Gastrocnemius medialis (tissue), 4 donors: ENCODE measurements around the gene USH2A. TPM values are rescaled to one million over a fixed set of nuclear protein-coding genes. Genes with fewer than 3 reads are reported as not detected.

Experiments
- ATAC-seq, 2 donors: fragments of 150-250 bp; one replicate each; pipeline ENCODE4 v1.9.1; 2016
- DNase-seq, 2 donors: peaks; one replicate each; pipeline ENCODE4 v3.0.0-alpha.2; 2019
- H3K27ac ChIP-seq, 4 donors: fragments of 200-600 bp; sonication (generic); 1 replicate in 1 of 4; 2 replicates in 3 of 4; pipeline ENCODE4 v1.5.1; 2016 to 2018; ENCODE audit warnings: mild to moderate bottlenecking in 2 of 4, moderate library complexity in 1 of 4
- H3K27me3 ChIP-seq, 3 donors: fragments of 200-600 bp; sonication (generic) in 2 of 3; 1 replicate in 1 of 3; 2 replicates in 2 of 3; pipeline versions ENCODE4 v1.5.1 to v1.6.0; 2016 to 2019; ENCODE audit warnings: mild to moderate bottlenecking in 1 of 3, moderate library complexity in 1 of 3
- H3K36me3 ChIP-seq, 2 donors: fragments of 200-600 bp; sonication (generic) in 1 of 2; one replicate each; pipeline ENCODE4 v1.5.1; 2017 to 2018
- H3K4me1 ChIP-seq, 2 donors: fragments of 200-600 bp; sonication (generic) in 1 of 2; one replicate each; pipeline ENCODE4 v1.5.1; 2016 to 2017; ENCODE audit warnings: mild to moderate bottlenecking in 2 of 2
- H3K4me3 ChIP-seq, 4 donors: fragments of 200-600 bp; sonication (generic) in 3 of 4; 1 replicate in 1 of 4; 2 replicates in 3 of 4; pipeline ENCODE4 v1.5.1; 2016 to 2019; ENCODE audit warnings: mild to moderate bottlenecking in 2 of 4
- H3K9me3 ChIP-seq, 3 donors: fragments of 200-600 bp; sonication (generic) in 2 of 3; 1 replicate in 1 of 3; 2 replicates in 2 of 3; pipeline ENCODE4 v1.5.1; 2016 to 2019
- CTCF ChIP-seq, 5 experiments: fragments of 450-650 bp in 3 of 5; fragments of 200-600 bp in 2 of 5; sonication (generic) in 2 of 5; IDR thresholded peaks in 4 of 5; conservative IDR thresholded peaks in 1 of 5; 1 replicate in 4 of 5; 2 replicates in 1 of 5; pipeline ENCODE4 v1.5.1; 2016 to 2019; ENCODE audit warnings: antibody characterized with exemption in 5 of 5, mild to moderate bottlenecking in 3 of 5, moderate library complexity in 3 of 5
- POLR2A ChIP-seq, 2 donors: fragments of 450-650 bp; IDR thresholded peaks; one replicate each; pipeline ENCODE4 v1.6.1; 2017; ENCODE audit warnings: antibody characterized with exemption in 2 of 2, mild to moderate bottlenecking in 2 of 2, moderate library complexity in 2 of 2
- in situ Hi-C, 4 donors: fragments of 200-750 bp; cut with MboI; loops; one replicate each; pipeline versions ENCODE4 v1.15.0 to v1.8.0; 2017; ENCODE audit warnings: low sequenced_read_pairs in 4 of 4
- intact Hi-C: fragments of 100-400 bp; cut with DNase I; formaldehyde crosslinking; loops from one replicate; pipeline ENCODE4 v1.15.1; 2023; ENCODE audit warnings: low total_unique reads
- total RNA-seq, 4 donors: library from RNA; depleted of rRNA; stranded (reverse); fragments of >200 nt; gene quantifications; one replicate each; pipeline versions ENCODE4 v1.1.0 to v1.2.3, GENCODE V29; 2016

Gene USH2A
- total RNA-seq, 4 donors from 2014 or later = 0.02 TPM; not detected in 3

- Histone ChIP-seq H3K27ac (no peak overlapping the region), H3K9me3 (no peaks in the 10 kb centered on the region), H3K36me3 (no peaks in the 10 kb centered on the region), H3K27me3 (no peaks in the 10 kb centered on the region), H3K4me1 (no peaks in the 10 kb centered on the region), H3K4me3 (no peak overlapping the region)
- ATAC-seq (no peak), DNase-seq (no peak)
- TF ChIP-seq POLR2A (IDR thresholded peaks at IDR 0.05) = no peak
- TF ChIP-seq CTCF (IDR thresholded peaks at IDR 0.05 in 4 of 5, conservative IDR thresholded peaks at IDR 0.05 in 1 of 5) = no peak
- in situ Hi-C loops = no loop called here
- intact Hi-C loops = no loop called here
Measured at GRCh38 chr1:215971793-215972441, 451.3 kb downstream of the USH2A start.

- Histone ChIP-seq H3K4me3 (no peak overlapping the region), H3K9me3 (no peaks in the 10 kb centered on the region), H3K4me1 (no peaks in the 10 kb centered on the region), H3K27ac (no peak overlapping the region), H3K36me3 (no peaks in the 10 kb centered on the region), H3K27me3 (no peaks in the 10 kb centered on the region)
- no peak for DNase-seq
- in situ Hi-C loops = no loop called here
- intact Hi-C loops = no loop called here
- no peak for TF ChIP-seq CTCF (IDR thresholded peaks at IDR 0.05 in 4 of 5, conservative IDR thresholded peaks at IDR 0.05 in 1 of 5)
- no peak for TF ChIP-seq POLR2A (IDR thresholded peaks at IDR 0.05)
- ATAC-seq = no peak
Measured at GRCh38 chr1:215970406-215970805, 452.8 kb downstream of the USH2A start.

- intact Hi-C loops = no loop called here
- Histone ChIP-seq H3K36me3 (no peaks in the 10 kb centered on the region), H3K4me3 (no peak overlapping the region), H3K27me3 (no peaks in the 10 kb centered on the region), H3K9me3 (no peaks in the 10 kb centered on the region), H3K4me1 (no peaks in the 10 kb centered on the region), H3K27ac (no peak overlapping the region)
- in situ Hi-C loops = no loop called here
- ATAC-seq (no peak), DNase-seq (no peak)
- no peak for TF ChIP-seq POLR2A (IDR thresholded peaks at IDR 0.05)
- TF ChIP-seq CTCF (IDR thresholded peaks at IDR 0.05 in 4 of 5, conservative IDR thresholded peaks at IDR 0.05 in 1 of 5) = no peak
Measured at GRCh38 chr1:215963621-215964020, 459.6 kb downstream of the USH2A start.

DNA sequence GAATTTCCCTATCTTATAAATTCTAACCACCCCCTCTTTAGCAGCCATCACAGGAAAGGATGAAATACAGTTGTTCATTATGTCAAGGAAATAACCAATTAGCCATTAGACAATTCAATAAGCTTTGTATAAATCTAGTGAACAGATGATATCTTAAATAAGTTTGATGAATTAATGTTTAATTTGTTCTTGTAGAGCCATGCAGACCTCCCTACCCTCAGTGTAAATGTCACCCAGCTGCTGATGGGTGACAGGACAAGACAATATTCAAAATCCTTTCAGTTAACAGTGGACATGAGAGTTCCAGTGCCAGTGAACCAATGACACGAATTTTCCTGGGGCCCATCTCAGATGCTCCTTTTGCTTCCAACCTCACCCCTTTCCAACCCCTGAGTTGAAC is 460.2 kb downstream of the USH2A start:
- intact Hi-C loops = no loop called here
- H3K4me3 ChIP-seq = no peak overlapping the region
- no peak for ATAC-seq
- no peaks in the 10 kb centered on the region for H3K36me3 ChIP-seq
- H3K4me1 ChIP-seq = no peaks in the 10 kb centered on the region
- DNase-seq = no peak
- H3K27ac ChIP-seq = no peak overlapping the region
- TF ChIP-seq CTCF (IDR thresholded peaks at IDR 0.05 in 4 of 5, conservative IDR thresholded peaks at IDR 0.05 in 1 of 5) (no peak), POLR2A (IDR thresholded peaks at IDR 0.05) (no peak)
- H3K9me3 ChIP-seq = no peaks in the 10 kb centered on the region
- in situ Hi-C loops = no loop called here
- no peaks in the 10 kb centered on the region for H3K27me3 ChIP-seq

GRCh38 chr1:215958841-215959240 is 464.4 kb downstream of the USH2A start:
- no peaks in the 10 kb centered on the region for H3K36me3 ChIP-seq
- H3K4me1 ChIP-seq = no peaks in the 10 kb centered on the region
- no peak overlapping the region for H3K27ac ChIP-seq
- no peak for DNase-seq
- no peaks in the 10 kb centered on the region for H3K9me3 ChIP-seq
- in situ Hi-C loops = no loop called here
- no peak for ATAC-seq
- no peak overlapping the region for H3K4me3 ChIP-seq
- H3K27me3 ChIP-seq = no peaks in the 10 kb centered on the region
- intact Hi-C loops = no loop called here
- no peak for TF ChIP-seq CTCF (IDR thresholded peaks at IDR 0.05 in 4 of 5, conservative IDR thresholded peaks at IDR 0.05 in 1 of 5)
